Motor neuron (in vitro differentiated cells): ENCODE data around the gene CDH4. TPM values are rescaled to one million over a fixed set of nuclear protein-coding genes. Genes with fewer than 3 reads are reported as not detected.

Experiments used
- ATAC-seq, 8 experiments: fragments of 200-7000 bp; cut with Tn5 transposase; replicated peaks in 6 of 8; 2 replicates each; pipeline ENCODE4 v1.8.0; 2021; ENCODE audit warnings: mild to moderate bottlenecking in 8 of 8, moderate library complexity in 8 of 8
- H3K27ac ChIP-seq, 2 donors: fragments of 250-450 bp; sonication (Bioruptor Pico); 2 replicates each; pipeline ENCODE4 v1.9.0; 2021; ENCODE audit warnings: antibody characterized with exemption in 2 of 2, mild to moderate bottlenecking in 2 of 2, moderate library complexity in 1 of 2
- H3K4me1 ChIP-seq, 2 donors: fragments of 250-450 bp; sonication (Bioruptor Pico); replicated peaks in 1 of 2; 2 replicates each; pipeline ENCODE4 v1.6.1; 2021; ENCODE audit warnings: antibody characterized with exemption in 2 of 2, mild to moderate bottlenecking in 2 of 2, moderate library complexity in 1 of 2
- H3K4me3 ChIP-seq, 5 donors: fragments of 250-450 bp; sonication (Bioruptor Pico); 2 replicates each; pipeline ENCODE4 v1.9.0; 2021; ENCODE audit warnings: antibody characterized with exemption in 5 of 5, mild to moderate bottlenecking in 5 of 5, moderate library complexity in 4 of 5
- WGBS, 10 experiments: fragments of 450-650 bp; shearing (Covaris generic); methylation state at CpG; one replicate each; pipeline ENCODE4 v1.0.0; 2022; 5-methylcytosine and 5-hydroxymethylcytosine counted together
- in situ Hi-C, 9 experiments: fragments of 400-800 bp; cut with MboI; loops; one replicate each; pipeline ENCODE4 v1.15.0; 2021; ENCODE audit warnings: low sequenced_read_pairs in 9 of 9, low pct_unique_long_range_greater_than_20kb in 2 of 9; ENCODE audit not compliant: unreplicated experiment in 9 of 9
- total RNA-seq, 8 experiments: library from RNA; unstranded; fragments of 300-600 nt; gene quantifications; 2 replicates each; pipeline versions ENCODE4 v1.2.3 to v1.2.4, GENCODE V29; 2022

Gene CDH4
- total RNA-seq, 8 experiments from 2014 or later, result 2.4 to 41.6 (median 12.9) TPM

DNA sequence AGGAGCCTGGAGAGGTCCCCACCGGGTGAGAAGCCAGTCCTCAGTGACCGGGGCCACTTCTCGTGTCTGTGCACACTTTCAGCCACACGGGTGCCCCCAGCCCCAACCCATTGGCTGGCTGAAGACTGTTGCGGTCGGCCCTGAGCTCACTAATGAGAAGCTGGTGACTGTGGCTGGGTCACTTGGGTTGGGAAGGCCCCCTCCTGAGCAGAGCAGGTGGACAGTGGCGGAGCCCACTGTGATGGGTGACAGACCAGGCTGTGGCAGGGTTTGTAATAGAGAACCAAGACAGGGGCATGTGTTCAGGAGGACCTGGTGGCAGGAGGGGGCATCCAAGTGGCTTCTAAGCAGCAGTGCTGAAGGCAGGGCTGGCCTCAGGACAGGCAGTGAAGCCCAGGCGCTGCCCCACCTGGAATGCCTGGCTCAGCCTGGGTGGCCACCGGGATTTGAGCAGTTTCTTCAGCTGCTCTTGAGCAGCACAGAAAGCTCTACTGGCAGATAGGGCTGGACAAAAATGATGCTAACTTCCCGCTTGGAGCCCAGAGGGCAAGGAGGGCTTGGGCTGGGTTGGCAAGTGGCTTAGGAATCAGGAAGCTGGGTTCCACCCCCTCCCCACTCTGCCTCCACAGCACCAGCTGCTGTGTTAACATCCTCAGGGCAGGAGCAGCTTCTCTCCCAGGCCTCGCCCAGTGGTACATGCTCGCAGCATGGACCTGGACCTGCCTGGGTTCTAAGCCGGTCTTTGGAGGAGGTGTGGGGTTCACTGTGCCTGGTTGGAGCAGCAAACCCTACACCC is 256.4 kb downstream of the CDH4 start:
- Histone ChIP-seq H3K4me1 (peaks cover 11 to 17% of the 10 kb centered on the region in 2 donors), H3K27ac (no peak overlapping the region), H3K4me3 (no peak overlapping the region)
- ATAC-seq, result peak in 4 of 8 experiments; percentile 4 to 75 (median 32)
- 60 to 100% (median 91%) methylated on average over 1 to 8 of the region's 13 CpGs; no CpG with 5 or more reads in 6 of the 10 experiments for WGBS, 10 experiments
- in situ Hi-C loops, result no loop called here

DNA sequence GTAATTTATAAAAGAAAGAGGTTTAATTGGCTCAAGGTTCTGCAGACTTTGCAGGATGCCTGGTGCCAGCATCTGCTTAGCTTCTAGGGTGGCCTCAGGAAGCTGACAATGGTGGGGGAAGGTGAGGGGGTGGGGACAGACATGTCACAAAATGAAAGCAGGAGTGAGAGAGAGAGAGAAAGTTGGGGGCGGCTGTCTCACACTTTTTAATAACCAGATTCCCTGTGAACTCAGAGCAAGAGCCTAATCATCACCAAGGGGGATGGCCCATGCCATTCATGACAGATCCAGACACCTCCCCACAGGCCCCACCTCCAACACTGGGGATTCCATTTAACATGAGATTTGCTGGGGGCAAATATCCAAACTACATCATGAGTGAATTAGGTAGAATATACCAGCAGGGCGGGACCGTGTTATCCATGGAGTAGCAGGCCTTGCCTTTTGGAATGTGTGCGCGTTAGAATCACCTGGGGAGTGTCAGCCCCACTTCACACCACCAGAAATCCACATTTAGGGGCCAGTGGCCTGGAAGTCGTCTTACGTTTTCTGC is 258.8 kb downstream of the CDH4 start:
- Histone ChIP-seq H3K4me3 (no peak overlapping the region), H3K4me1 (peaks cover 34 to 40% of the 10 kb centered on the region in 2 donors), H3K27ac (no peak overlapping the region)
- WGBS, 10 experiments, result 59 to 100% (median 100%) methylated on average over 1 to 5 of the region's 7 CpGs; no CpG with 5 or more reads in 3 of the 10 experiments
- in situ Hi-C loops, result no loop called here
- ATAC-seq, result no peak

DNA sequence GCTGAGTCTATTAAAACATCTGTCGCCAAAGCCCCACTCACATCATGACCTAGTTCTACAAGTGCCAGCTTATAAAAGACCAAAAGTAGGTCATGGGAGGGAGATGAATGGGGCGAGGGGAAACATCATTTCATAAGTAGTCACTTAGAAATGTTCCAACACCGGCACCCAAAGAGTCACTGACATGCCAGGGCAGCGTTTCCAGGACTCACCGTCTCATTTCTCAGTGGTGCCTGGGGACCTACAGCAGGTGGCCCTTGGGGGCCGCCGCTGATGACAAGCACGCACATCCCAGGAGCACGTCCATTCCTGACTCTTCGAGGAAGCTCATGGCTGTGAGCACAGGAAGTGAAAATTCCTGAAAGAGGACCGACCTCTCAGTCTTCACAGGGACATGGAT is 260.4 kb downstream of the CDH4 start:
- in situ Hi-C loops, result no loop called here
- Histone ChIP-seq H3K4me1 (peaks cover 48 to 52% of the 10 kb centered on the region in 2 donors), H3K27ac (no peak overlapping the region), H3K4me3 (no peak overlapping the region)
- ATAC-seq, result no peak
- WGBS, 10 experiments, result 20 to 100% (median 86%) methylated on average over 1 to 8 of the region's 11 CpGs; no CpG with 5 or more reads in 1 of the 10 experiments

DNA sequence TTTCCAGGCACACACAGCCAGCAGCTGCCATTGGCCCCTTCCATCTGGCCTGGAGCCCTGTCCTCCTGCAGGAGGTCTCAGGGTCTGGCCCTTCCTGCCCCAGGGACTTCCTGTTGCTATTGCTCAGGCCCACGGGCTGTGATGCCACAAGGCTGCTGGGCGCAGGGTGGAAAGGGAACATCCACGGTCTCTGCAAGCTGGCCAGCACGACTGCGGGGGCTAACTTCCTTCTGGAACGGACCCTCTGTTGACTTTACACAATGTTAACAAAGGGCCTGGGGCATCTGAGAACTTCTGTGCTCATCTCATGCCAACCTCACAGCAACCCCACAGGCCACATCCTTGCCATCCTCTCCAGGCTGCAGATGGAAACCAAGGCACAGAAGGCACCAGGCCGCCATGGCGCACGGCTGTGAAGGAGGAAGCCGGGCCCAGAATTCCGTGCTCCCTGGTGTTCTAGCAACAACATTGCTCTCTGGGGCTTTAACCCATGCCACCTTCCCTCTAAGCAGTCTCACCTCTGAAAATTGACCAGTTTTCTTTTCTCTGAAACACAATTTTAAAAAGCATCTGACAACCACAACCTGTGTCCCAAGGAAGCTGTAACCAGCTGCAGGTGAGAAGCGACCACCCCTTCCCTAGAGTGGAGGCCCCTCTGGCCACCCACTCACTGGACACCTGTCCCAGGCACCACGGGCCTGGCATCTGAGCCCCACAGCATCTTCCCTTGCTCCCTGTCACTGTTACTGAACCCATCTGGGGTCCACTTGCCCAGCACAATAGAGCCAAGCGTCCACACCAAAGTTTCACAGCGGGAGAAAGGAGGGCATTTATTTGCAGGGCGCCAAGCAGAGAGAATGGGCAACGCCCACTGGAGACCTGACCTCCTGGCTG is 261.3 kb downstream of the CDH4 start:
- in situ Hi-C loops, result no loop called here
- no peak for ATAC-seq
- 49 to 100% (median 78%) methylated on average over 1 to 10 of the region's 17 CpGs; no CpG with 5 or more reads in 2 of the 10 experiments for WGBS, 10 experiments
- Histone ChIP-seq H3K27ac (no peak overlapping the region), H3K4me3 (no peak overlapping the region), H3K4me1 (peaks cover 51 to 54% of the 10 kb centered on the region in 2 donors)

DNA sequence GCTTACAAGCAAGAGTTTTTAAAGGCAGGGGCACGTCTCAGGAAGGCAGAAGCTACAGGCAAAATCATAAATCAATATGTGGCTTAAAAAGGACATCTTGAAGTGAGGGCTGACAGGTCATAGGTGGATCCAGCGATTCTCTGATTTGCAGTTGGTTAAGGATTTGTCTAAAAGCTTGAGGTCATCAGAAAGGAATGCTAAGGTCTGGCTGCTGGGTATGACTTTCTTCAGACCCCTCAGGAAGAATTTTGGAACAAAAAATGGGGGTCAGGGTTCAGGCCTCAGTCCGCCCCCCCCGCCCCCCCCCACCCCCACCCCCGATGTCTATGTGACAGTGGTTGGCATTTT is 261.9 kb downstream of the CDH4 start:
- ATAC-seq, result no peak
- in situ Hi-C loops, result no loop called here
- H3K4me1 ChIP-seq, result peaks cover 51 to 54% of the 10 kb centered on the region in 2 donors
- 11 to 63% (median 39%) methylated on average over 1 to 3 of the region's 5 CpGs; no CpG with 5 or more reads in 4 of the 10 experiments for WGBS, 10 experiments
- H3K27ac ChIP-seq, result no peak overlapping the region
- no peak overlapping the region for H3K4me3 ChIP-seq

DNA sequence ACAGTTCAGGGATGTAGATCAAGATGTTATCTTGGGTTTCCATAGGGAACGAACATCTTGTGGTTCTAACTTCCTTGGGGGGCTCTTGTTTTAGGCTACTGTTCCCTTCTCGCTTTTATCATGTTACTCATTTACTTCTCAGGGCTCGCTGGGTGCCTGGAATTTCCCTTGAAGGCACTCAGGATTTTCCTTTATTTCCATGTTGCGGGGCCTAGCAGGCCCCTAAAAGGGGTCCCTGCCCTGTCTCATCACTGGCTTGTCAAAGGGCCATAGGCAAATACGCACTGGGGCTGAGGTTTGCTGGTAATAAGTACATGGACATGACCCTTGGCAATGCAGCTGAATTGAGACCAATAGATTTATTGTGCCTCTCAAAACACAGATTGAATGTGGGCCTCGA is 262.3 kb downstream of the CDH4 start:
- peaks cover 51 to 54% of the 10 kb centered on the region in 2 donors for H3K4me1 ChIP-seq
- ATAC-seq, result peak in 1 of 8 experiments; percentile 16
- H3K4me3 ChIP-seq, result no peak overlapping the region
- H3K27ac ChIP-seq, result no peak overlapping the region
- WGBS, 10 experiments, result 0 to 60% (median 47%) methylated on average over 1 to 5 of the region's 6 CpGs; no CpG with 5 or more reads in 4 of the 10 experiments
- in situ Hi-C loops, result no loop called here

DNA sequence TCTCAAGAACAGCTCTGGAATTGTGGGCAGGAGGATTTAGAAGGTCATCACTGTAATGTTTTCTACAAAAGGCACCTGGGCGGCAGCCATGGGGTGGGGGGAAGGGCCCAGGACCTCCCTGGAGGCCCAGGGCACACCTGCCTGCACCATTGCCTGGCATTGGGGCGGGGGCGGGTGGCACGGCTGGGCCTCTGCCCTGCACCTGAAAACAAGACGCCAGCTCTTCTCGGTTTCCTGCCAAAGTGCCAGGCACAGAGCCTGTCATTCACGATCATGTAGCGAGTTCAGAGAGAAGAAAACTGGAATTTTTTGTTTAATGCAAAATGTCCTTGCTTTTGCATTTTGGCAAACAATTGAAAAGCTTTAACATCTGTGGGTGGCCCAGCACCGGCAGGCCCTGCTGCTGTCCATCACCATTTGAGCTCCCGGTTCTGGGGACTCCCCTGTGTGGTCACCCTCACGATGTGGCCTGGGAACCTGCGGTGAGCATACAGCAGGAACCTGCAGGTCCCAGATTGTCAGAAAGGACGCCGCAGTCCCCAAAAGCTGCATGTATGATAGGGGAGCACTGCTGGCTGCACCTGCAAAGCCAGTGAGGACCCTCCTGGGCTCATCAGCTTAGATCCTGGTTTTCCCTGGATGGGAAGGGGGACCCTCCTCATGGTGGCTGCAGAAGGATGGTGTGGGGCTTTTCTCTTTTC is 262.9 kb downstream of the CDH4 start:
- 50 to 87% (median 71%) methylated on average over 1 to 6 of the region's 14 CpGs; no CpG with 5 or more reads in 6 of the 10 experiments for WGBS, 10 experiments
- ATAC-seq, result no peak
- Histone ChIP-seq H3K4me3 (no peak overlapping the region), H3K27ac (no peak overlapping the region), H3K4me1 (peaks cover 51 to 54% of the 10 kb centered on the region in 2 donors)
- in situ Hi-C loops, result no loop called here

DNA sequence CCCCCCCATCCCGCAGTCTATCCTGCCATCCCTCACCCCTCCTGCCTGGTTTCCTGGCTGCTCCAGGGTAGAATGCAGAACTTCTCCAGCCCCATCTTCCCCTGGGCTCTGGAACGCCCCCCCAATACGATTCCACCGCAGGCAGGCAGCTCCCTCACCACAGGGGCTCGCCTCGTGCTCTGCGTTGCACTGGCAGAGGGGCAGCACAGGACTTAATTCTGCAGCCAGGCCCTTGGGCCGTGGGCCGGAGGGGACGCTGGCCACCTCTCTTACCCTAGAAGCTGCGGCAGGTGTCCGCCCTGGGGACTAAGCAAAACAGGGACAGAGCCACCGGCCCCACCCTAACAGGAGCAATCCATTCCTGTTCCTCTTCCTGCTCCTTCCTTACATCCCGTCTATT is 263.9 kb downstream of the CDH4 start:
- no peak for ATAC-seq
- in situ Hi-C loops, result no loop called here
- peak overlapping the region; percentile 16 to 39 for H3K27ac ChIP-seq
- no peak overlapping the region for H3K4me3 ChIP-seq
- WGBS, 10 experiments, result 30 to 87% (median 62%) methylated on average over 3 to 7 of the region's 14 CpGs; no CpG with 5 or more reads in 6 of the 10 experiments
- H3K4me1 ChIP-seq, result peaks cover 56 to 63% of the 10 kb centered on the region in 2 donors

DNA sequence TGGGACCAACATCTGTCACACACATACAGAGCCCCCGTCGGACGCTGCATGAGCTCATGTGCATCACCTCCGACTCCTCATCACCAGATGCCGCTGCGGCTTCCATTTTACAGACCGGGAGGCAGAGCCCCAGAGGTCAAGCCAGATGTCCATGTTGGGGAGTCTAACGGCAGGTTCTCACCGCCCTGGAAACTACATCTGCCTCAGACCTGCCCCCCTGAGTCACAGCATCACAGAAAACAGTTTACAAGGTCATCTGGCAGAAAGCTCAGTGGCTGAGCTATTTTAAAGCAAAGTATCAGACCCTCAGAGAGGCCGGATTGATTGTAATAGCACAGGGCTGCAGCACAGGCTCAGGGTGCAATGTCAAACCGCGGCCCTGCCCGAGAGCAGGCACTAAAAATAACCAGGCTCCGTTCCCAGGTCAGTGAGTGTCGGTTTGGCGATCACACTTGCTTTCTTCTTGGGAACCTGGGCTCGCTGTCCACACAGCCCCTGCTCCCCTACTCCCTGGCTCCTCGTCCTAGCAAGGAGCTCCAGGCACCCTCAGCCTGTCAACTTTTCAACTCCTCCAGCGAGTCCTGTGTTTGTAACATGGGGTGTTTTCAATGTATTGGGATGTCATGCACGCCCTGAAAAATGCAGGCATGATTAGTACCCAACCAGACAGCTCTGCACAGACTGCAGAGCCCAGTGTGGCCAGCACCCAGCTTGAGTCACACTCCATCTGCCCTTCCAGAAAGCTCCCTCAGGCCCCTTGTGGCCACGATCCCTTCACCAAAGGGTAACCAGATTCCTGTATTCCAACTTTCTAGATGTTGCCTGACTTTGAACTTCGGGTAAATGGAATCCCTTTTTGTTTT is 264.5 kb downstream of the CDH4 start:
- peak; percentile 33 to 77 (median 67) for ATAC-seq
- WGBS, 10 experiments, result 6 to 88% (median 47%) methylated on average over 2 to 13 of the region's 22 CpGs; no CpG with 5 or more reads in 4 of the 10 experiments
- peak overlapping the region; percentile 4 to 39 for H3K27ac ChIP-seq
- in situ Hi-C loops, result no loop called here
- H3K4me3 ChIP-seq, result no peak overlapping the region
- H3K4me1 ChIP-seq, result peaks cover 59 to 66% of the 10 kb centered on the region in 2 donors

DNA sequence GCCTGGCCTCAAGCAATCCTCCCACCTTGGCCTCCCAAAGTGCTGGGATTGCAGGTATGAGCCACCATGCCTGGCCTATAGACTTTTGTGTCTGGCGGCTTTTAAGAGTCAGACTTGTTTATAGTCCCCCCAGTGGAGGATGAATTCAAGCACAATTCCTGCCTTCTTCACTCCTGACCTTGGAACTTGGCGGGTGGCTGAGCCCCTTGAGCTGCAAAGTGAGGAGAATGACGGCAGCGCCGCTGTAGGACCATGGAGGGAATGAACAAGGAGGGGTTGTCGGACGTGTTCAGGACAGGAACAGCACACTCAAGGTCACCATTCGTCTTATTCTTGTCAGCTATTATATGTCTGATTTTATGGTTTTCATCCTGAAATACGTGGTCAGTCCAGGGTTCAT is 265.4 kb downstream of the CDH4 start:
- in situ Hi-C loops, result no loop called here
- ATAC-seq, result peak in 1 of 8 experiments; percentile 4
- no peak overlapping the region for H3K27ac ChIP-seq

DNA sequence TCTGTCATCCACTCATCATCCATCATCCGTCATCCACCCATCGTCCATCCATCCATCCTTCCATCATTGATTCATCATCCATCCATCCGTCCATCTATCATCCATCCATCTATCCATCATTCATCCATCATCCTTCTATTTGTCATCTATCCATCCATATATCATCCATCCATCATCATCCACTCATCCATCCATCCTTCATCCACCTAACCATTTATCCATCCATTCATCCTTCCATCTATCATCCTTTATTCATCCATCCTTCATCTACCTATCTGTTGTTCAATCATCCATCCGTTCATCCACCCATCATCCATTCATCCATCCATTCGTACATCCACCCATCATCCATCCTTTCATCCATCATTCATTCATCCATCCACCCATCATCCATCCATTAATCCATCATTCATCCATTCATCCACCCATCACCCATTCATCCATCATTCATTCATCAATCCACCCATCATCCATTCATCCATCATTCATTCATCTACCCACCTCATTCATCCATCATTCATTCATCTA is 266.4 kb downstream of the CDH4 start:
- peaks cover 60 to 79% of the 10 kb centered on the region in 2 donors for H3K4me1 ChIP-seq
- WGBS, 10 experiments, result 47 to 100% (median 89%) methylated on average over 1 to 5 of the region's 5 CpGs
- no peak overlapping the region for H3K27ac ChIP-seq
- ATAC-seq, result no peak
- in situ Hi-C loops, result no loop called here
- H3K4me3 ChIP-seq, result no peak overlapping the region

More for the DNA sequence above, 265.4 kb downstream of the CDH4 start:
- Histone ChIP-seq H3K4me3 (no peak overlapping the region), H3K4me1 (peaks cover 60 to 68% of the 10 kb centered on the region in 2 donors)
- WGBS, 10 experiments, result 50 to 100% (median 77%) methylated on average over 2 to 9 of the region's 9 CpGs; no CpG with 5 or more reads in 4 of the 10 experiments
